Heart left ventricle (tissue), 13 donors: ENCODE results near the gene RPLP2.

Source experiments
- CTCF ChIP-seq, 12 donors: fragments of 200-600 bp; sonication (generic) in 4 of 12; IDR thresholded peaks; one replicate each; pipeline versions ENCODE4 v1.5.0 to v1.8.0; 2018 to 2022; ENCODE audit warnings: antibody characterized with exemption in 12 of 12, mild to moderate bottlenecking in 5 of 12
- POLR2A ChIP-seq, 2 donors: fragments of 450-650 bp; IDR thresholded peaks; one replicate each; pipeline ENCODE4 v1.6.1; 2017; ENCODE audit warnings: antibody characterized with exemption in 2 of 2, mild to moderate bottlenecking in 2 of 2, moderate library complexity in 2 of 2
- donor health status: ischemic (EF 13 %, LVEDD 7.1; RV severe dilation, severe dysfunction).
- donor health status: DM: no; HTN: yes; CAD: no.
- donor health status: DM: no; HTN: no; CAD: no.
- donor health status: ischemic (EF 25% LVEDD 6.9; RV normal size, moderate dysfunction).
- donor health status: ischemic (EF 25% LVEDD 5.7; RV mildly dilated, moderate dysfunction).
- donor health status: ischemic (EF 35%, LVEDD 5.7; RV mildly dilated, moderate dysfunction).
- donor health status: nonischemic (EF 11% LVEDD 7.7; RV severe dilation, severe dysfunction).
- donor health status: DM: yes; HTN: yes; CAD: no.
- donor health status: PGD.
- donor health status: ischemic (EF 29% LVEDD 5.4; RV normal size, mild dysfunction).
- donor health status: nonischemic (EF 23%, LVEDD 6.1; RV moderate dilation, normal function).

- TF ChIP-seq CTCF (IDR thresholded peaks at IDR 0.05) (peak in 1 of 12 donors; percentile 15), POLR2A (IDR thresholded peaks at IDR 0.05) (no peak)
Measured at GRCh38 chr11:811446-812245, 1.9 kb downstream of the RPLP2 start.
